GM12873 (cell line): ENCODE data around the gene CRYBG3.

Experiments used
- TF ChIP-seq, protein P1 (sequence below): IDR thresholded peaks from 2 replicates; pipeline ENCODE4 v1.5.1; 2012; ENCODE audit warnings: low read depth, mild to moderate bottlenecking, moderate library complexity, low read length, control low read depth; ENCODE audit not compliant: insufficient read depth; ENCODE audit errors: missing control alignments

The CRYBG3 gene

DNA sequence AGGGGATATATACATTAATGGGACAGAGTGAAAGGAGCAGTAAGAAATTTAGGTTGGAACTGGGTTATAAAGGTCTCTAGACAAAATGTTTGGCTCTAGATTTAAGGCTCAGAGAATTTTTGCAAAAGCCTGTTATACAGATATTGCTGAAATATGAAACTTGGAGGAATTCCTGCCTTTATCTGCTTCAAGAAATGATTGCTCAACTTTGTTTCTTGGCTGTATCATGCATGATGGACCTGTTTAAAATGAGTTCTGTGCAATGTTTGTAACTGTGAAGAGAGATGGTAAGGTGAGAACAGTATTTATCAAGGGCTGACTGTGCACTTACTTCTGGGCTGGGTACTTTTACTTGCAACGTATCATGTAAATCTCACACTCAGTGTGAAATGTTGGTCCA is 3.3 kb downstream of the CRYBG3 start:
- TF ChIP-seq, protein P1, sequence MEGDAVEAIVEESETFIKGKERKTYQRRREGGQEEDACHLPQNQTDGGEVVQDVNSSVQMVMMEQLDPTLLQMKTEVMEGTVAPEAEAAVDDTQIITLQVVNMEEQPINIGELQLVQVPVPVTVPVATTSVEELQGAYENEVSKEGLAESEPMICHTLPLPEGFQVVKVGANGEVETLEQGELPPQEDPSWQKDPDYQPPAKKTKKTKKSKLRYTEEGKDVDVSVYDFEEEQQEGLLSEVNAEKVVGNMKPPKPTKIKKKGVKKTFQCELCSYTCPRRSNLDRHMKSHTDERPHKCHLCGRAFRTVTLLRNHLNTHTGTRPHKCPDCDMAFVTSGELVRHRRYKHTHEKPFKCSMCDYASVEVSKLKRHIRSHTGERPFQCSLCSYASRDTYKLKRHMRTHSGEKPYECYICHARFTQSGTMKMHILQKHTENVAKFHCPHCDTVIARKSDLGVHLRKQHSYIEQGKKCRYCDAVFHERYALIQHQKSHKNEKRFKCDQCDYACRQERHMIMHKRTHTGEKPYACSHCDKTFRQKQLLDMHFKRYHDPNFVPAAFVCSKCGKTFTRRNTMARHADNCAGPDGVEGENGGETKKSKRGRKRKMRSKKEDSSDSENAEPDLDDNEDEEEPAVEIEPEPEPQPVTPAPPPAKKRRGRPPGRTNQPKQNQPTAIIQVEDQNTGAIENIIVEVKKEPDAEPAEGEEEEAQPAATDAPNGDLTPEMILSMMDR: no peak

DNA sequence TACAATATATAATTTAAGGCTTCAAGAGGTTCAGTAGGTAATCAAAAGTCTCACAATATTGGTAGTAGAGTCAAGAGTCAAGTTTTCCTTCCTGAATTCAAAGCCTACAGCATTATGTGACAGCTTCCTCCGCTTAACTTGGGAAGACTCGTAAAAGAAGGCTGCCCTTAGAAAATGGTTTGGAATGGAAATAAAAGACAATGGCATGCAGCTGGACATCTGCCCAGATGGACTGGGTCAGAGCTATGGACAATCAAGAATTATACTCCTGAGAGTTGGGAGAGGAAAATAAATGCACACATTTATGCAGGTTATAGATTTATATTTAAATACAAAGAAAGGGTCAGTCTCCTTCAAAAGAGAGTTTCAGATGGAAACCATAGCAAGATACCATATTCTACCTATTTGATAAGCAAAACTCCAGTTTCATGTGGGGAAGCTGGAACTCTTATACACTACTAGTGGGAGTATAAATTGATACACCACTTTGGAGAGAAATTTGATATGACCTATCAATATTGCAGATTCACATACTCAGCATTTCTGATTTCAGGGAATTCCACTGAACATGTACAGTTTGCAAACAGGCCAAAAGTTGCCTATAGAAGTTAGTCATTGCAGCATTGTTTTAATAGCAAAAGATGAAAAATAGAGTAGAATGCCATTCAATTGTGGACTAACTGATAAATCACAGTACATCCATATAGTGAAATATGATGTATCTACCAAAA is 6.1 kb downstream of the CRYBG3 start:
- TF ChIP-seq, protein P1: no peak

DNA sequence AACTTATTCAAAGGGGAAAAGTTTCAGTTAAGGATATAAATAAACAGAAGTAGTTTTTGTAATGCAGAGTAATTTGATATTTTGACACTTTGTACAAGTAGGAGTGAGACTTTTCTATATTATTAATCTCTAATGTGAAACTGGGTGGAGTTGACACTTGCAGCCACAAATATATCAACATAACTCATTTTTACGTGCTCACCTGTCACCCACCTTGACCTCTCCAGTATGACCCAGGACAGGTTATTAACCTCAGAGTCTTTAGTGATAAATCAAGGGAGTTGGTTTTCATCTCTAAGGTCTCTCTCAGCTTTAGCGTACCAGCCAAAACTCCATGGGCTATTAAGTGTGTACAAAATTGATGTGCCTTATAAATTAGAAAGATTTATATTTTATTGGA is 7.4 kb downstream of the CRYBG3 start:
- TF ChIP-seq, protein P1: no peak

DNA sequence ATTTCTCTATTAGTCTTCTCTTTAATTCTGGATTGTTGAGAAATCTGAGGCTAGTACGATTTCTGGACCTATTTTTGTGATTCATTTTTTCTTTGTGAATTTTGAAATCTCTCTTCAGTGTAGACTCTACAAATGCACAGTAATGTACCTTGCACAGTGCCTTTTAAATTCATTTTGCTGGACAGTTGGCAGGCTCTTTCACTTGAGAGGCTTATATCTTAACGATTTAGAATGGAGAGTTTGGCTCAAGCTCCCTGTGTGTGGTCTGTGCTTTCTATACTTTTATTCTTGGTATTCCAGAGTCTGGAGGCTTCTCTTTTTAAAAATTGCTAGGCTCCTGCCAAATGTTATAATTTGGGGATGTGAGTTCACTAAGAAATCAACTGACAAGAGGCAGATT is 8.8 kb downstream of the CRYBG3 start:
- TF ChIP-seq, protein P1: no peak

DNA sequence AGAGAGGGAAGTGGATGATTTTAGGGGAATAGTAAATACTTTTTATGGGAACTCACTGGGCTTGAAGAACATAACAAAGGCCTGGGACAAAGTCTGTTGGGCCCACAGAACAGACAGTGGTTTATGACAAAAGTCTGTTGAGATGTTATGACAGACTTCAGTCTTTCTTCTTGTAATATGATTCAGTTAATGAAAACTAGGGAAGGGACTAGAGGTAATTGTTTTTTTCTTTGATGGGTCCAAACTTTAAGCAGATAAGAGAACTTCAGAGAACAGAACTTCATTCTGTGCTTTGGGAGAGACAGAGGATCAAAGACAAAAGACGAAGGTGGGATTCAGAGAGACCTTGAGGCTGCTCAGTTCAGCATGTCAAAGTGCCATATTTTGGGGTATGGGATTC is 9.3 kb downstream of the CRYBG3 start:
- TF ChIP-seq, protein P1: no peak

DNA sequence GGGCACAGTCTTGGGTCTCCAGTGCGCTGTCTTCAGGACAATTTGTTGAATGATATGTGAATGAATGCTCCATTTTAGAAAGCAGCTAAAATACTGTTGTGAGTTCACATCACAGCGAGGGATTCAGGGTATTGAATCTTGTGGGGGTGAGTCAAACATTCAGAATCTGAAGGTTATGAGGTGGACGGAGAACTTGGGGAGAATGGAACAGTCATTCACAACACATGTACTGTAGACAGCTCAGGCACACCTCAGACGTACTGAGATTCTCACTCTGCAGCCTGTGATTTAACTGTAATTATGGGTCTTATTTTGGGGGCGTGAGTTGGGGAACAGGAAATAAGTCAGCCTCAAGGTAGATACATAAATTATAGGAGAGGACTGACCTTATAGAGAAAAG is 13.9 kb downstream of the CRYBG3 start:
- TF ChIP-seq, protein P1: no peak

DNA sequence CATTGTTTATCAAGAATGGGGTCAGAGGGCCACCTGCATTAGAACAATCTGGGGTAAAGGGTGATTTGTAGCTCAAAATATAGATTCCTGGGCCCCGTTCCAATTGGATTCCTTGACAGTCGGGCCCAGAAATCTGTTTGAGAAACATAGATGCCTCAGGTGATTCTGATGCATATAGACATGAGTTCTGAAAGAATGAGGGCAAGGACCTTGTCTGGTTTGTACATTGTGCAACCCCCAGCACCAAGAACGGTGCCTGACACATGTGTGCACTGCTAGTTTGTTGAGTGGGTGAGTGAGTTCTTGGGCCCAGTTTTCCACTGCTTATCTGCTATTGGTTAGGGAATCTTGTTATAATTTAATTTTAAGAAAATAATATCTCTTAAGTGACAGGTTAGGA is 16.6 kb downstream of the CRYBG3 start:
- TF ChIP-seq, protein P1: no peak
